Measurements from ENCODE around the gene DOCK11.

GRCh38 chrX:118468122-118468521 is 27.5 kb upstream of the DOCK11 start:
- no peak for TF ChIP-seq TCF7L2 (IDR thresholded peaks at IDR 0.05; ENCODE audit: borderline replicate concordance, low read depth, low read length)
- no peak for TF ChIP-seq CTCF (tag by site-specific recombination; IDR thresholded peaks at IDR 0.05)
- no peak for TF ChIP-seq SETDB1 (IDR thresholded peaks at IDR 0.05; ENCODE audit: insufficient read length, low read length)

Measured in HEK293 (cell line).